WI38 (cell line): ENCODE data around the gene MYO5C.
A peak's percentile ranks its signal among the peaks of the same experiment; 100 is the strongest.

ENCODE experiments used
- H3K4me3 ChIP-seq: 2 replicates; pipeline ENCODE4 v1.5.1; 2011; ENCODE audit warnings: low read depth, mild to moderate bottlenecking, control low read depth, low read length
- CTCF ChIP-seq: IDR thresholded peaks from 2 replicates; pipeline ENCODE4 v1.5.1; 2012; ENCODE audit warnings: low read depth, mild to moderate bottlenecking, control low read depth, low read length

The MYO5C gene

GRCh38 chr15:52181938-52182780, 113.4 kb downstream of the MYO5C start:
- TF ChIP-seq CTCF, result no peak
- H3K4me3 ChIP-seq, result no peak overlapping the region

- no peak overlapping the region for H3K4me3 ChIP-seq
- no peak for TF ChIP-seq CTCF
Observed at GRCh38 chr15:52180851-52181450, 114.7 kb downstream of the MYO5C start.

- TF ChIP-seq CTCF, result no peak
- H3K4me3 ChIP-seq, result peak overlapping the region; percentile 68
Observed at GRCh38 chr15:52180196-52180835, 115.3 kb downstream of the MYO5C start.

GRCh38 chr15:52179278-52180195, 116.1 kb downstream of the MYO5C start:
- TF ChIP-seq CTCF, result no peak
- peak overlapping the region; percentile 68 for H3K4me3 ChIP-seq

- H3K4me3 ChIP-seq, result peak overlapping the region; percentile 68
- TF ChIP-seq CTCF, result no peak
Observed at GRCh38 chr15:52178765-52179164, 116.8 kb downstream of the MYO5C start.

GRCh38 chr15:52172869-52173268, 122.7 kb downstream of the MYO5C start:
- H3K4me3 ChIP-seq, result no peak overlapping the region
- TF ChIP-seq CTCF, result no peak
